Smooth muscle cell (in vitro differentiated cells): Measurements from ENCODE around the gene KPNB1. TPM values are rescaled to one million over a fixed set of nuclear protein-coding genes. Genes with fewer than 3 reads are reported as not detected.

Source experiments
- DNase-seq: peaks from one replicate; lab custom pipeline; 2025; ENCODE audit not compliant: unreplicated experiment; lab: John Stamatoyannopoulos, UW
- H2AFZ ChIP-seq: fragments of 200-600 bp; sonication (generic); 2 replicates; pipeline ENCODE4 v1.6.0; 2016; ENCODE audit warnings: antibody characterized with exemption, low read depth, mild to moderate bottlenecking
- H3F3A ChIP-seq: fragments of 200-600 bp; sonication (generic); 2 replicates; pipeline ENCODE4 v1.6.0; 2017; ENCODE audit warnings: antibody characterized with exemption, low read depth
- H3K27ac ChIP-seq: fragments of 200-600 bp; sonication (generic); 2 replicates; pipeline ENCODE4 v1.5.1; 2016; ENCODE audit warnings: low read depth, mild to moderate bottlenecking
- H3K27me3 ChIP-seq: fragments of 200-600 bp; sonication (generic); 2 replicates; pipeline ENCODE4 v1.6.1; 2016; ENCODE audit warnings: low read depth, mild to moderate bottlenecking
- H3K36me3 ChIP-seq: fragments of 200-600 bp; sonication (generic); 2 replicates; pipeline ENCODE4 v1.5.1; 2016; ENCODE audit warnings: low read depth
- H3K4me1 ChIP-seq: fragments of 200-600 bp; sonication (generic); 2 replicates; pipeline ENCODE4 v1.5.1; 2016; ENCODE audit warnings: low read depth
- H3K4me2 ChIP-seq: fragments of 200-600 bp; sonication (generic); 2 replicates; pipeline ENCODE4 v1.6.0; 2016; ENCODE audit warnings: mild to moderate bottlenecking
- H3K4me3 ChIP-seq: fragments of 200-600 bp; sonication (generic); 2 replicates; pipeline ENCODE4 v1.5.1; 2016; ENCODE audit warnings: mild to moderate bottlenecking
- H3K79me2 ChIP-seq: fragments of 200-600 bp; sonication (generic); 2 replicates; pipeline ENCODE4 v1.6.0; 2016; ENCODE audit warnings: low read depth, mild to moderate bottlenecking
- H3K9ac ChIP-seq: fragments of 200-600 bp; sonication (generic); 2 replicates; pipeline ENCODE4 v1.6.0; 2016; ENCODE audit warnings: low read depth
- H3K9me3 ChIP-seq: fragments of 200-600 bp; sonication (generic); replicated peaks from 2 replicates; pipeline ENCODE4 v1.5.1; 2016; ENCODE audit warnings: low read depth
- H4K20me1 ChIP-seq: fragments of 200-600 bp; sonication (generic); 2 replicates; pipeline ENCODE4 v1.6.0; 2016; ENCODE audit warnings: low read depth
- CTCF ChIP-seq: fragments of 200-600 bp; sonication (generic); IDR thresholded peaks from 2 replicates; pipeline ENCODE4 v1.5.1; 2017; ENCODE audit warnings: borderline replicate concordance, mild to moderate bottlenecking, antibody characterized with exemption; ENCODE audit not compliant: insufficient read depth, poor library complexity, severe bottlenecking
- WGBS: methylation state at CpG from one replicate; pipeline ENCODE4 v1.1.7; 2016; ENCODE audit warnings: low lambda C conversion rate; 5-methylcytosine and 5-hydroxymethylcytosine counted together
- polyA plus RNA-seq: library from polyadenylated mRNA; unstranded; fragments of >200 nt; fragmentation: Nextera tagmentation; extraction: Ambion mirVana; gene quantifications from 2 replicates; pipeline ENCODE4 v1.2.1, GENCODE V29; 2016
- total RNA-seq: library from RNA; depleted of rRNA; stranded (reverse); fragments of >200 nt; gene quantifications from 2 replicates; pipeline ENCODE4 v1.2.3, GENCODE V29; 2014

KPNB1 gene
- total and polyA plus RNA-seq, 2 experiments from 2014 or later, result 78.8 to 242 TPM

DNA sequence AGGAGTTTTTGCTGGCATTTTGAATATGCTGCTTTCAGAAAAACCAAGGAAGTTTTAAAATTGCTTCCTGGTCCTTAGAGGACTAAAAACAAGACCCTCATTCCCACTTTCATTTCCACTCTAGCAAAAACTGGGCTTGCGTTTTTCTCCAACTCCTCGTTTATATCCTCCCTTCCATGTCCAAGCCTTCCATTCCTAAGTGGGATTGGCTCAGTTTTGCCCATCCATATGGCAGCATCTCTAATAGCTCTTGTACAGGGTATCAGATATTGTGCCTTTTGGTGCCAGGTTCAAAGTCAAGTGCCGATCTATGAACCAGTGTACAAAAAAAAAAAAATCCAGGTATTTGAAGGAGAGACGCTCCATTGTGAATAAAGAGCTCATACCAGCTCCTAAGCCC lies 34.3 kb downstream of the KPNB1 start:
- H2AFZ ChIP-seq, result no peak overlapping the region
- H3K79me2 ChIP-seq, result no peaks in the 10 kb centered on the region
- no peak overlapping the region for H3K4me3 ChIP-seq
- no peaks in the 10 kb centered on the region for H3K9me3 ChIP-seq
- peaks cover 15% of the 10 kb centered on the region for H3K4me1 ChIP-seq
- DNase-seq, result no peak
- 96% methylated on average over 4 of the region's 4 CpGs for WGBS
- H3K36me3 ChIP-seq, result peaks cover 25% of the 10 kb centered on the region
- H3K4me2 ChIP-seq, result no peak overlapping the region
- H3K9ac ChIP-seq, result no peak overlapping the region
- H3F3A ChIP-seq, result peaks cover 55% of the 10 kb centered on the region
- H3K27me3 ChIP-seq, result no peaks in the 10 kb centered on the region
- H4K20me1 ChIP-seq, result peaks cover 61% of the 10 kb centered on the region
- no peak overlapping the region for H3K27ac ChIP-seq
- TF ChIP-seq CTCF, result no peak

DNA sequence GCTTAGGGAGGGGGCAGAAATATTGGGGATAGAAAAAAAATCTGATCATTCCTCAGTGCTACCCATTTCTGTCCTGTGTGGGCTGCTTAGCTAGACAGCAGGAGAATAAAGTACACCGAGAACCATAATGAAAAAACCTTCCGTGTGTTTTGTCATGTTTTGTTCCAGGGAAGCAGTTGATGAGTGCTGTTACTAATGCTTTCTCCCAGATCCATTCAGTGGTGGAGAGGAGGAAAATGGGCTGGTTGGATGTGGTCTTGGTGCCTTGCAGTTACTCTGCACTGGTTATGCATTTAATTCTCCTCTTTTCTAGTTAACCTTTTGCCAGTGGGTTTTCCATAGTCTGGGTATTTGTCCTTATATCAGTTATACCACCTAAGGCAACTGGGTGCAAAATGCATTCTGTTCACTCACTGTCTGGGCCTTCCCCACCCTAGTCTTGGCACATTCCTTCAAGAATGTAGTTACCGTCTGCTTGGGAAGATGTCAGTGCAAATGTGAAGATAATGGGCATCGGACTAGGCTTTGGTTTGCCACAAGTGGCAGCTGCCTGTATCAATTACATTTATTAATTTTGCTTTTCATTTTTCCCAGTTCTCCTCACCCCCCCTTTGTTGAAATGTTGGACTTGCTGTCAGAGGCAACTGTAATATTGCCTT lies 34.9 kb downstream of the KPNB1 start:
- Histone ChIP-seq H3K9ac (no peak overlapping the region), H3K27ac (peak overlapping the region; percentile 74), H4K20me1 (peaks cover 56% of the 10 kb centered on the region), H3K4me2 (no peak overlapping the region), H3F3A (peaks cover 49% of the 10 kb centered on the region), H2AFZ (no peak overlapping the region), H3K4me1 (peaks cover 15% of the 10 kb centered on the region), H3K79me2 (no peaks in the 10 kb centered on the region), H3K9me3 (no peaks in the 10 kb centered on the region), H3K4me3 (no peak overlapping the region), H3K36me3 (peaks cover 25% of the 10 kb centered on the region), H3K27me3 (no peaks in the 10 kb centered on the region)
- WGBS, result 92% methylated on average over 4 of the region's 4 CpGs
- no peak for TF ChIP-seq CTCF
- no peak for DNase-seq

DNA sequence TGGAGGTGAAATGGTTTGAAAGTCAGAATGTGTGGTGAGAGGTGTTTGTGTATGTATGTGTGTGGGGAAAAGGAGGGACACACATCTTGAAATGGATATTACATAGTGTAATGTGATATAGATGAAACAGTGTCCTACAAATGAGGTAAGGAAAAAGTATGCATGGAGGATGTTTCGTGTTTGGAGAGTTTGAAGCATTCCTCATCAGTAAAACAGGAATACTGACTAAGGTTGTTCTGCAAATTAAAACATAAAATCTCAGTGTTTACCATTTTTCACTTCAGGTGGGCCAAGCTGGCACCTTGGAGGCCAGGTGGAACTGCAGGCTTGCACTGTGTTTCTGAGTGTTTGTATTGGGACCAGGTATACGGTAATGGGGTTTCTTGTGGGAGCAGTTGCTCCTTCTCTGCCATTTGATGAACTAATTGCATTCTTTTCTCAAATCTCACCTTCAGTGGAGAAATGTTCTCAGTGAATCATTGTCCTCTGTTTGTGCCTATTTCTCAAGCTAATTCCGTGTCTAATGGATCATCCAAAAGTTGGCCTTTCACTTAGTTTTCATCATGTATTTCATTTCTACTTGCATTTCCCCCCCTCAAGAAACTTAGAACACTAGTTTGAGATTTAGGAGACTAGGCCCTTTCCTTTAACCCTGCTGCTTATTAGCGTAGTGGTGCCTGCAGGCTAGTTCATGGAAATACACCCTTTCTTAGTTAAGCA lies 36.0 kb downstream of the KPNB1 start:
- WGBS, result 88% methylated on average over 4 of the region's 4 CpGs
- H3K4me3 ChIP-seq, result no peak overlapping the region
- no peaks in the 10 kb centered on the region for H3K79me2 ChIP-seq
- peak overlapping the region; percentile 37 for H3K9ac ChIP-seq
- H3K9me3 ChIP-seq, result no peaks in the 10 kb centered on the region
- H2AFZ ChIP-seq, result no peak overlapping the region
- H3K4me1 ChIP-seq, result peaks cover 15% of the 10 kb centered on the region
- DNase-seq, result no peak
- no peaks in the 10 kb centered on the region for H3K27me3 ChIP-seq
- no peak for TF ChIP-seq CTCF
- peaks cover 14% of the 10 kb centered on the region for H3K36me3 ChIP-seq
- peaks cover 41% of the 10 kb centered on the region for H3F3A ChIP-seq
- H3K27ac ChIP-seq, result peak overlapping the region; percentile 74
- peaks cover 51% of the 10 kb centered on the region for H4K20me1 ChIP-seq
- H3K4me2 ChIP-seq, result no peak overlapping the region
